SK-N-MC (cell line): Measurements from ENCODE around the gene PODNL1.

ENCODE experiments used
- DNase-seq: peaks from one replicate; pipeline ENCODE4 v3.0.0-alpha.2; 2011; ENCODE audit warnings: low read depth, low spot score
- H3K27ac ChIP-seq: fragments of 200-600 bp; sonication (generic); 2 replicates; pipeline ENCODE4 v1.5.1; 2016; ENCODE audit warnings: mixed run types
- H3K36me3 ChIP-seq: fragments of 200-600 bp; sonication (generic); 2 replicates; pipeline ENCODE4 v1.6.1; 2017; ENCODE audit warnings: antibody characterized with exemption, low read length, mixed read lengths; ENCODE audit not compliant: insufficient read depth
- H3K4me3 ChIP-seq: fragments of 200-600 bp; sonication (generic); 2 replicates; pipeline ENCODE4 v1.5.1; 2016
- H3K9ac ChIP-seq: fragments of 200-600 bp; sonication (generic); 2 replicates; pipeline ENCODE4 v1.8.0; 2017; ENCODE audit warnings: mixed run types, mixed read lengths; ENCODE audit not compliant: insufficient read length
- H3K9me3 ChIP-seq: fragments of 200-600 bp; sonication (generic); 2 replicates; pipeline ENCODE4 v1.6.1; 2017; ENCODE audit warnings: low read depth, mild to moderate bottlenecking, antibody characterized with exemption, low read length, moderate library complexity, mixed read lengths
- EZH2 ChIP-seq: fragments of 200-600 bp; sonication (generic); IDR thresholded peaks from one replicate; pipeline ENCODE4 v1.6.1; 2017; ENCODE audit warnings: antibody characterized with exemption
- FOXP2 ChIP-seq: optimal IDR thresholded peaks from 2 replicates; pipeline ENCODE3; 2011; ENCODE audit warnings: mild to moderate bottlenecking, moderate library complexity; ENCODE audit not compliant: insufficient read depth; ENCODE audit errors: extremely low read length, control extremely low read depth
- POLR2AphosphoS5 ChIP-seq: IDR thresholded peaks from 2 replicates; pipeline ENCODE4 v1.6.1; 2012; ENCODE audit warnings: mild to moderate bottlenecking, low read depth, low read length, borderline replicate concordance

The PODNL1 gene

DNA sequence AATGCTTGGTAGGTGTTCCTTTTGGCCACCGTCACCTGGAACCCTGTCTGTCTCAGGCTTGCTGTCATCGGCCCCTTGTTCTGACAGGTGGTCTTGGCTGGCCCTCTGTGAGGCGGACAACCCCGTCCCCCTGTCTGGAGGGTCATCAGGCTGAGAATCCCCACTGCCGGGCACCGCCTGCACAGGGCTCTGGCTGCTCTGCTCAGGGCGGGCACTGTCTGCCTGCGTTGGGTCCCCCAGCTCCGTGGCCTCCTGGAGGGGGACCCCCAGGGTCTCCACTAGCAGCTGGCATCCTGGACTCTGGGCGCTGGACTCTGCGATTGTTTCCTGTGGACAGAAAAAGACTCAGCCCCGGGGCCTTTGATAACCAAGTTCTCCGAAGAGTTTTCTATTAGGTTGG, 48.1 kb downstream of the PODNL1 start:
- Histone ChIP-seq H3K36me3 (no peaks in the 10 kb centered on the region), H3K9ac (no peak overlapping the region), H3K9me3 (no peaks in the 10 kb centered on the region), H3K4me3 (no peak overlapping the region), H3K27ac (no peak overlapping the region)
- TF ChIP-seq EZH2 (no peak), POLR2AphosphoS5 (no peak), FOXP2 (no peak)
- no peak for DNase-seq

DNA sequence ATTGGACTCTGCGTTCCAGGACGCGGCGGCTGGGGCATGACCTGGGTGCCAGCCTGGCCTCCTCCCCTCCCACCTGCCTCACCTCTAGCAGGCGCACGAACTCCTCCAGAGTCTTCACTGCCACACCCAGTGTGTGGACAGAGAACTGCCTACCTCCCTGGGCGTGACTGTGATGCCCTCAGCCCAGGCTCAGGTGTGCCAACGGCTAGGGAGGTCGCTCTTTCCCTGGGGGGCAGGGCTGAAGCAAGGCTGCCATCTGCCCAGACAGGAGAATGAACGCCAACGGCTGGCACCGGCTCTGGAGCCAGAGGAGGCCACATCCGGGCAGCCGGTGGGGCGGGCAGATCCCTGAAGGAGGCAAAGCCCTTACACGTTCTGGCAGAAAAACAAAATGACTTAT, 49.9 kb downstream of the PODNL1 start:
- Histone ChIP-seq H3K9ac (no peak overlapping the region), H3K27ac (no peak overlapping the region), H3K4me3 (no peak overlapping the region), H3K9me3 (no peaks in the 10 kb centered on the region), H3K36me3 (no peaks in the 10 kb centered on the region)
- no peak for DNase-seq
- TF ChIP-seq FOXP2 (no peak), POLR2AphosphoS5 (no peak), EZH2 (no peak)

DNA sequence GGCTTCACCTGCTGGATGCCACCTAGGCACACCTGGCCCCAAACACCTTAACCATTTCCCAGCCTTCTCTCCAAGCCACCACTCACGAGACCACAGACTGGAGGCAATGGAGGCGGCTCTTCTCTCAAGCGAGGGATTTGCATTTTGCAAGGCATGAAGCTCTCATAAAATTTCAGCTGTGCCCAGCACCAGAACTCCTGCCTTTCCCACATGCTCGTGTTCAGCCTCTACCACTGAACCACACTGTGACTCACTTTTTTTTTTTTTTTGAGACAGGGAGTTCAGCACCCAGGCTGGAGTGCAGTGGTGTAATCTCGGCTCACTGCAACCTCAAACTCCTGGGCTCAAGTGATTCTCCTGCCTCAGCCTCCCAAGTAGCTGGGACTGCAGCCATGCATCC, 50.7 kb downstream of the PODNL1 start:
- Histone ChIP-seq H3K27ac (no peak overlapping the region), H3K9ac (no peak overlapping the region), H3K36me3 (no peaks in the 10 kb centered on the region), H3K4me3 (no peak overlapping the region), H3K9me3 (no peaks in the 10 kb centered on the region)
- TF ChIP-seq POLR2AphosphoS5: no peak
- DNase-seq: no peak

DNA sequence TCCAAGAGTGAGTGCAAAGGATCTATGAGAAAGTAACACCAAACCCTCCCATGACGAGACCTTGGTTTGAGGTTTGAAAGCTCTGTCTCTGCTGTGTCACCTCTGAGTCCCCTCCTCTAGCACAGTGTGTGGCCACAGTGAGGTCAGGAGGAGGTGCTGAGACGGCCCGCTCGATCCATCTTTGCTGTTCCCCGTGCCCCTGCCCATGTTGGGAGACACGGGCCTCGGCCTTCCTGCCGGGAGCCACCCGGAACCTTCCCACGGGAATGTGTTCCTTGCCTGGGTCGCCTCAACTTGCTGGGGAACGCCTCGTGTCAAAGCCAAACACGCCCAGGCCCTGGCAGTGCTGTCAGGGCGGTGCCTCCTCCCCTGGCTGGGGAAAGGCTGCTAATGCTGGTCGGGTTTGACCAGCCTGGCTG, 51.2 kb downstream of the PODNL1 start:
- H3K9ac ChIP-seq: no peak overlapping the region
- H3K36me3 ChIP-seq: no peaks in the 10 kb centered on the region
- no peak for DNase-seq
- no peak overlapping the region for H3K27ac ChIP-seq
- H3K4me3 ChIP-seq: no peak overlapping the region
- H3K9me3 ChIP-seq: no peaks in the 10 kb centered on the region
- TF ChIP-seq FOXP2: no peak
- no peak for TF ChIP-seq POLR2AphosphoS5
- no peak for TF ChIP-seq EZH2

DNA sequence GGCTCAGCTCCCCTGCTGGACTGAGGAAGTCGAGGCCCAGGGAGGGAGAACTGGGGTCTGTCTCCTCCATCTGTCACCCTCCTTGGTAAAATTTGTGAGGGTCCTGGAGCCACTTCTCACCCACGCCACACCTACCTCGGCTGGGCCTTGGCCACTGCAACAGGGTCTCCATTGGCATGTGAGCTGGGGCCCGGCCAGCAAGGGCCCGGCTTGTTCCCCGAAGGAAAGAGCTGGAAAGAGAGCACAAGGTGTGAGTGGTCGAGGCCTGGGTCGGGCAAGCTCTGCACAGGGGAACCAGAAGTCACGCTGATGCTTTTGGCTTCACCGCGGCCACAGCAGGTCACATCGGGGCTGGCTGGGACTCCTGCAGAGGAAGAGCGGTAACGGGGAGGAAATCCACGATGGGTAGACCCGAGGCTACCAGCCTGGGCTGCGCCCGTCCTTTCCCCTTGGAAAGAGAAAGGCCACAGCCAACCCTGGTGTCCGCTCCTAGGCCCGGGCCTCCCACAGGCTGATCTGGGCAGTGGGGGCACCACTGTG, 52.3 kb downstream of the PODNL1 start:
- no peak overlapping the region for H3K4me3 ChIP-seq
- H3K36me3 ChIP-seq: no peaks in the 10 kb centered on the region
- no peak overlapping the region for H3K9ac ChIP-seq
- TF ChIP-seq POLR2AphosphoS5 (no peak), FOXP2 (no peak), EZH2 (no peak)
- no peak for DNase-seq
- no peak overlapping the region for H3K27ac ChIP-seq
- no peaks in the 10 kb centered on the region for H3K9me3 ChIP-seq

DNA sequence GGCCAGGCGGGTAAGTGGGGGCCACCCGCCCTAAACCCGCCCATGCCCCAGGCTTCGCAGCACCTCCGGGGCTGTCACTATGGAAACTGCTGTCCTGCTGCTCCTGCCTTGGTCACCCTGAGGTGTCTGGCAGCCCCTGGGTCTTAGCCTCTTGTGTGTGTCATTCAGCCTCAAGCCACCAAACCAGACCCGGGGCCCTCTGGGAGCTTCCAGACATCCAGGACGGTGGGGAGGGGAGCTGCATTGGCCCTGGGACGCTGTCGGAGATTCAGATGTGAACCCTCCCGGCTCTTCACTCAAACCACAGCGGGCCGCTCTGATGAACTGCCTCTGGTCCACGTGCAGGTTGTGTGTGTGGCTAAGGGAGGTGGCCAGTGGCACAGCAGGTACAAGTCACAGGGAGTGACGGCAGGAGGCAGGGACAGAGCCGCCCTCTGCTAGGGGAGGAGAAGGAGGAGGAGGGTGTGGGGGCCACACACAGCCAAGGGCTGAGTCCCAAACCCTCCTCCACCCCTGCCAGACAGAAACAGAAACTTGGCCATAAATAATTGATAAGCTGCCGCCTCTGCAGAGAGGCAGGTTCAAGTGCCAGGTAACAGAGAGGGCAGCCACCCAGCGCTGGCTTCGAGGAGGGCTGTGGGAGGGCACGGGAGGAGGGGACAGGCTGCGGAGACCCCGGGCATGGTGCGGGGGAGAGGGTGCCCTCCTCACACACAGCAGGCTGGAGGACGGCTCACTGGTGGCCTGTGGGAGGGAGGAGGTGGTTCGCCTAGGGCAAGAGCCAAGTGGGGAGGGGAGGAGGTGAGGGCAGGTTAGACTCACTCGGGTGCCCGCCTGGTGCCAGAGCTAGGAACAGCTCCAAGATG, 53.3 kb downstream of the PODNL1 start:
- no peak for TF ChIP-seq POLR2AphosphoS5
- no peak for TF ChIP-seq EZH2
- TF ChIP-seq FOXP2: no peak
- no peak for DNase-seq
- no peak overlapping the region for H3K9ac ChIP-seq
- H3K36me3 ChIP-seq: no peaks in the 10 kb centered on the region
- no peaks in the 10 kb centered on the region for H3K9me3 ChIP-seq
- H3K27ac ChIP-seq: no peak overlapping the region
- H3K4me3 ChIP-seq: no peak overlapping the region

DNA sequence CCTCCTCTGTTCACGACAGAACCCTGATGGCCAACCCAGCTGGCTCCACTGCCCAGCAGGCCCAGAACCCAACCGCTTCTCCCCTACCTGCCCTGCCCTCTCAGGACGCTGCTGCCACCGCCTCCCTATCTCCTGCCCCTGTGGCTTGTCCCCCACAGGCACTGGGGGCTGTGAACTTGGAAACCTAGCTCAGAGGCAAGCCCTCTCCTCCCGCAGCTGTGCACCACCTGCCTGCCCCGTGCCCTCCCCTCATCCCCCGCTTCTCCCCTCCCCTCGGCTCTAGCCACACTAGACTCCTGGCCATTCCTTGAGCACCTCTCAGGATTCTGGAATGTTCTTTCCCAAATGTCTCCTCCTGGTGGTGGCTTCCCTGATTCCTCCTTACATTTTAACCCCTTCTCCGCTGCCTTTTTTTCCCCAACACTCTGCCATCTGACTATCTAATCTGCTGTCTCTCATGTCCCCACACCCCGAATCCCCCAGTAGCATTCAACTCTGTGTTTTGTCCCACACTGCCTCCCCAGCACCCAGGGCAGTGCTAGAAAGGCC, 54.6 kb downstream of the PODNL1 start:
- Histone ChIP-seq H3K27ac (no peak overlapping the region), H3K36me3 (no peaks in the 10 kb centered on the region), H3K4me3 (no peak overlapping the region), H3K9me3 (no peaks in the 10 kb centered on the region), H3K9ac (no peak overlapping the region)
- DNase-seq: no peak
- no peak for TF ChIP-seq EZH2
- no peak for TF ChIP-seq POLR2AphosphoS5
- no peak for TF ChIP-seq FOXP2

GRCh38 chr19:13882836-13883235, 55.4 kb downstream of the PODNL1 start:
- Histone ChIP-seq H3K4me3 (no peak overlapping the region), H3K9ac (no peak overlapping the region), H3K27ac (no peak overlapping the region), H3K9me3 (no peaks in the 10 kb centered on the region), H3K36me3 (no peaks in the 10 kb centered on the region)
- DNase-seq: no peak
- no peak for TF ChIP-seq POLR2AphosphoS5

DNA sequence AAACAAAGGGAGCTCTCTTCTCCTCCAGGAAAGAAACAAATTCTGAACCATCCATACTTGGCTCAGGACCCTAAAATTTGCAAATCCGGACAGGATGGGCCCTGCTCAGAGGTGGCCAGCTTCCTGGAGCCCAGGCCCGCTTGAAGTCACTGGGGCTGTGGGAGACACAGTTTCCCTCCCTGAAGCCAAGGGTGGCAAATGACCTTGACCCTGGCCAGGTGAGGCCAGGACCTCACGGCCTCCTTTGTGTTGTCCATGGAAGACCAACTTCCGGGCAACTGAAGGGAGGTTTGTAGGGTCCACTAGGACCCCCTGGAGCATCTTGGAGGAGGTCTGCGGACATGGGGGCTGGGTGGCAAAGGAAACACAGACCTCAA, 55.8 kb downstream of the PODNL1 start:
- Histone ChIP-seq H3K4me3 (no peak overlapping the region), H3K36me3 (no peaks in the 10 kb centered on the region), H3K9ac (no peak overlapping the region), H3K9me3 (no peaks in the 10 kb centered on the region), H3K27ac (peak overlapping the region; percentile 42; the same call in 1 of the 2 replicates)
- TF ChIP-seq EZH2: no peak
- TF ChIP-seq POLR2AphosphoS5: no peak
- TF ChIP-seq FOXP2: no peak
- no peak for DNase-seq
